RKO (cell line): ENCODE results near the gene SULT4A1.
"Not testable (repeated sequence)": the region's sequence is repeated elsewhere in the genome, so short reads cannot be mapped to it uniquely, and the experiment has no call there.

ENCODE experiments used
- DNase-seq: peaks from one replicate; pipeline ENCODE4 v3.0.0-alpha.2; 2016; ENCODE audit warnings: low spot score

The SULT4A1 gene

DNA sequence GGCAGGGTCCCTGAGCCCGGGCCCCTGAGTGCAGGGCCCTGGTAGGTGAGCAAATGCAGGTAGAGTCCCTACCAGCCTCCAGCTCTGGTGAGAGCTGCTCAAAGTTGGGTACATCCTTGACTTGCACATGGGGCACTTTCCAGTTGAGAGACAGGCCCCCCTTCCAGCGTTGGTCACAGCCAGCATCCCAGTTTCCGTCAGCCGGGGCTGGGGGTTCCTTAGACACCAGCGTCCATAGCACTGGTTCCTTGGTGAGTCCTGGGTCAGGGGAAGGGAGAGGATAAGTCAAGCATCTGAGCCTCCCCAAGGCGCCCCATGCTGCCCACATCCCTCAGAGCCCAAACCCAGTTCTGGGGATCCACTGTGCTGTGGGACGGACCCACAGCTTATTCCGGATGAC lies 23.9 kb upstream of the SULT4A1 start:
- no peak for DNase-seq

DNA sequence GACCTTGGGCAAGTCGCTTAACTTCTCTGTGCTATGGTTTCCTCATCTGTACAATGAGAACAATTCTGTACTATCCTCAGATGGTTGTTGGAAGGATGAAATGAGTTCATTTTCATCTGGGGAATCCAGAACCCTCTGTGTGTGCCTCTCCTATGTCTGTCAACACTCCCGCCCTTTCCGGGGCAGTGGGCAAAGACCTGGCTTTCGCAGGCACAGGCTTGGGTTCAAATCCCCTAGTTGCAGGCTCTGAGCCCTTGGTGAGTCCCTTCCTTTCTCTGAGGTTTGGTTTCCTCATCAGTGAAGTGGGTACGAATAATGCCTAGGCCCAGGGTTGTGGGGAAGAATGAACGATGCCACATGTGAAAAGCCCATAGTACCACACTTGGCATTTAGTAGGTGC lies 23.5 kb upstream of the SULT4A1 start:
- no peak for DNase-seq

DNA sequence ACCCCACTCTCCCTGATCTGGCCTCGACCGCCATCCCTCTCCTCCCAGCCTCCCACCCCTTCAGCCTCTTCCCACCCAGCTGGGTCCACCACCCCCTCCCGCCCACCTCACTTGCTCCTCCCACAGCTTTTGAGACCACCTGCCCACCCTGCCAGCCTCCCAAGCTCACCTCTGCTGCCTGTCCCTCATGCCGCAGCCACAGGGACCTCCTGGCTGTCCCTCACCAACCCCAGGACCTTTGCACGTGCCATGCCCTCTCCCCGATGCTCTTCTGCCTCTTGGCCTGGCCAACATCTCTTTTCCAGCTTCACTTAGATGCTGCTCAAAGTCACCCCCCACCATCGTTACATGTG lies 23.0 kb upstream of the SULT4A1 start:
- DNase-seq: no peak

DNA sequence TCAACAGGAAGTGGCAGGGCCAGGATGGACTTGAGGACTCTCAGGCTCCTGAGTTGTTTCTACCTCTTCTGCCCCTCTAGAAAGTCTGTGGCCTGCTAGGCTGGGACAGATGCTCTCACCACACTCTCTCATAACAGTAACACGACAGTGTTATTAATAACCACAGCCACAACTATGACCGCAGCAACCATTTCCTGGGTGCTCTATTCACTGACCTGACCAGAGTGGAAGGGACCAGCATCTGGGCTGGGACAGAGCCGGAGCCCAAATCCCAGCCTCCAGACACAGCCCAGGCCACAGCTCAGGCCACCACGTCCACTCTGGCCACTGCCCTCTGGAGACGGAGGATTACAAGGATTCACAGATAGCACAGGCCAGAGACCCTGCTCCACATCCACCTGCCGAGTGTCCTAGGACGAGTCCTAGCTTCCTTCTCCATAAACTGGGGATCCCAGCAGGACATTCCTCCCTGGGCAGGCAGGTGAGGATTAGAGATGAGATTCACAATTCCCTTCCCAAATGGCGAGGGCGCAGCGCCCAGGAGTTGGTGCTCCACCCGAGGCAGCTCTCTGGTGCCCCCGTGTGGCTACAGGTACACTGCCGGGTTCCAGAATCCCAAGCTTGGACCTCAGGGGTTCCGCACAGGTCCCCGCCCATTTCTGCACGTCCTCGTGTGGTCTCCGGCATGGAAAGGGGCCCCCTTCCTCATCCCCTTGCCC lies 22.4 kb upstream of the SULT4A1 start:
- DNase-seq: peak; percentile 50

DNA sequence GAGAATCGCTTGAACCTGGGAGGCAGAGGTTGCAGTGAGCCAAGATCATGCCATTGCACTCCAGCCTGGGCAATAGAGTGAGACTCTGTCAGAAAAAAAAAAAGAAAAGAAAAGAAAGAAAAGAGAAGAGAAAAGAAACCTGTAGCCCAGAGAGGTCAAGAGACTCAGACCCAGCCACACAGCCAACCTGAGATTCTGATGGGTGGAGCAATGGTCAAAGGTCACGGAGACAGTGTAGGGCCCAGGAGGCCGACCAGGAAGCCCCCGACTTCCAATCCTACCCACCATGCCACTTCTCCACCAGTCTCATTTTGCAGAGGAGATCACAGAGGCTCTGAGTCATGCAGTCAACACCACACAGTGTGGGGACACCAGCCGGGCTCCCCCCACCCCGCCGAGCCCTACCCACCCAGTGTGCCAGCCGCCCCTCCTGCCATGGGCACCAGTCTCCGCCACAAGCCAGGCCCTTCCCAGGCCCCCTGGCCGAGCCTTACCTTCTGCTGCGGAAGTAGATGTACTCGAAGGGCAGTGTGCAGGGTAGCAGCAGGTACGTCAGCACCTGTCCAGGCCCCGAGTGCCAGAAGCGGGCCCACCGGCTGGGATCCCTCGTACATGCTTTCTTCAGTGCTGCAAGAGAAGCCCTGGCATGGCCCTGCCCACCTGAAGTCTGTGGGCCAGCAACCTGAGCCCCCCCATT lies 21.6 kb upstream of the SULT4A1 start:
- DNase-seq: no peak

DNA sequence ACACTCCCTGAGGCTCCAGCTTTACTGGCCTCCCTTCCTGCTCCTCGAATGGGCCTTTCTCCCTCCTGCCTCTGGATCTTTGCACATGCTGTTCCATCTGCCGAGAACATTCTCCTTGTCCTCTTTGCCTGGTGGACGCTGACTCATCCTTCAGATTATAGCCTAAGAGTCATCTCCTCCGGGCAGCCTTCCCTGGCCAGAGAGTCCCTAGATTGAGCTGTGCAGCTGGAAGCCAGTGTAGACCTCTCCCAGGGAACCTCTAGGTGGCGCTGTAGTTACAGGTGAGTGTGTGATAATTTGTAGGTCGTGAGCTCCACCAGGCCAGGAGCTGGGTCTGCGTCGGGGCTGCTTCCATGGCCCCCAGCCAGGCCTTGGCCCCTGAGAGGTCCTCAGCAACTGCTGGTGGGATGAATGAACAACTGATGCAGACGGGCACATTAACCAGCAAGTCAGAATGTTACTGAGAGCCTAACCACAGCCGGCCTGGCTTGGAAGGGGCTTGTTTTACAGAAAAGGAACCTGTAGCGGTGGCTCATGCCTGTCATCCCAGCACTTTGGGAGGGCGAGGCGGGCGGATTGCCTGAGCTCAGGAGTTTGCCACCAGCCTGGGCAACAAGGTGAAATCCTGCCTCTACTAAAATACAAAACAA lies 20.8 kb upstream of the SULT4A1 start:
- DNase-seq: peak; percentile 81

DNA sequence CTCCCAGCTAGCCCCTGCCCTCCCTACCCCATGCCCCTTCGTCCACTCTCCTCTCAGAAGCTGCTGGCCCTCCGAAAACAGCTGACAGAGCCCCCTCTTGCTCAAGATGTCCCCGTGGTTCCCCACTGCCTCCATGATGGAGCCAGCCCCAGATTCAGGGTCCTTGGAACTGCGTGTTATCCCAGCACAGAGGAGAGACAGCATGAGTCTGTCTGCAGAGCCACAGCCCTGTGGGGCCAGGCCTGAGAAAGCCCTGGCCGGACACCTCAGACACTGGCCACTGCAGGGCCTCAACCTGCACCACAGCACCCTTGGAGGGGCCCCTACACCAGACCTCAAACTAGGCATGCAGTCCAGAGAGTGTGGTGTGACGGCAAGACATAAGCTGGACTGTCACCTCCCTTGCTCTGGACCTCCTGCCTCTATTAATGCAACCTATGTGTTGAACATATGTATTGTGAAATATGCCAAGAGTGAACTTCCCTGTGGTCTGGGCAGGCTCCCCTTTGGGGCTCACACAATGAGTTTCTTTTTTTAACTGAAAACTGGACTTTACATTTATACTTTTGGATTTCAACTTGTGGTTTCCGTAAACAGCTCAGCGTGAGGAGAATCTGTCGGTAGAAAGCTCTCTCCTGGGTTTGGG lies 19.9 kb upstream of the SULT4A1 start:
- DNase-seq: no peak

DNA sequence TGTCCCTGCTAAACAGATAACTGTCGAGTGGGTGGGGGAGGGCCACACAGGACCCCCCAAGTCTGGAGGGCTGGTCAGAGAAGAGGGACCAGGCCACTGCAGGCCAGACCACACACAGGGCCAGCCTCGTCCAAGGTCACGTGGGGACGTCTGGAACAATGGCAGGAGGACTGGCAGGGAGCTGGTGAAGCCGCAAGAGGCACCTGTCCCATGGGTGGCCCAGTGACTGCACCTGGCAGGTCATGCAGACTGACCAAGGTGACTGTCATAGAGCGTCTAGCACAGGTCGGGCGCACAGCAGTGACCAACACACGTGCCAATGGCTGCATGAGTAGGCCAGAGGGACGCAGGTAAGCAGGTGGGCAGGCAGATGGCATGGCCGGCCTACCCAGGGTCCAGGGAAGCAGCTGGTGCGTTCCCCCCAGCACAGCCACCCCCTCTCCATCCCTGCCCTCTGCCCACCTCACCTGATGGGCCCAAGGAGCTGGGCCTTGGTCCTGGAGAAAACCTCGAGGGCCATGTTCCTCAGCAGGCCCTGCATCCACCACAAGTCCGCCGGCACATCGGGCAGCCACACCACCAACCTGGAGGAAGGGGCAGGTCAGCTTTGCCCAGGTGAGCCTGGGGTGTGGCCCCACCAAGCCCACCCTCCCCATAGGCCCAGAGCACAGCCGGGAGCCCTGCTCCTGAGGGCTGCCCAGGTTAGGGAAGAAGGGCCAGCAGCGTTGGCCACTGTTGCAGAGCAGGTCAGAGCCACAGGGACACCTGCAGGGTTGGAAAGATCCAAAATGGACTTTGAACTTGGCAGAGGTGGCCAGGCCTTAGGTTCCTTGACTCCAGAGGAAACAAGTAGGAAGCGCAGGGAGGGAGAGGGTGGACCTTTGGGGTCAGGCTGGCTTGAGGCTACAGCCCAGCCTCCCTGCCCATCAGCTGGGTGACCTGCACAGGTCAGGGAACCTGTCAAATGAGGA lies 19.1 kb upstream of the SULT4A1 start:
- no peak for DNase-seq

DNA sequence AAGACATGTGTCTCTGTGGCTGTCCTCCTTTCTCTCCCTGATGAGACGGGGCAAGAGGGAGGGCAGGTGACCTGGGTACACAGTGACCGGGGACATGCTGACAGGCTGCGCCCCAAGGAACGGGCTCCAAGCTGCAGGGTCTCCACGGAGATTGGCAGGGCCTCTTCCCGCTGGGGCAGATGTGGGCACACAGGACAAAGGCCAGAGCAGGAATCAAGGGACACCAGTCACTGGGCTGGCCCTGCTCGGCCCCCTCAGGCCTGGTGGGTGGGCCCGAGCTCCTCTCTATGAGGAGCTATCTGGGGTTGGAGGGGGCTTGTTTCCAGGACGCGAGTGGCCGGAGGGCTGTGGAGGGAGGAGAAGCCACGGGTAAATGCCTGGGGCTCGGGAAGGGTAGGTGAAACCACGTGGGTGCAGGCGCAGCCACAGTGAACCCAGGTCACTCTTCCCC lies 18.3 kb upstream of the SULT4A1 start:
- no peak for DNase-seq

DNA sequence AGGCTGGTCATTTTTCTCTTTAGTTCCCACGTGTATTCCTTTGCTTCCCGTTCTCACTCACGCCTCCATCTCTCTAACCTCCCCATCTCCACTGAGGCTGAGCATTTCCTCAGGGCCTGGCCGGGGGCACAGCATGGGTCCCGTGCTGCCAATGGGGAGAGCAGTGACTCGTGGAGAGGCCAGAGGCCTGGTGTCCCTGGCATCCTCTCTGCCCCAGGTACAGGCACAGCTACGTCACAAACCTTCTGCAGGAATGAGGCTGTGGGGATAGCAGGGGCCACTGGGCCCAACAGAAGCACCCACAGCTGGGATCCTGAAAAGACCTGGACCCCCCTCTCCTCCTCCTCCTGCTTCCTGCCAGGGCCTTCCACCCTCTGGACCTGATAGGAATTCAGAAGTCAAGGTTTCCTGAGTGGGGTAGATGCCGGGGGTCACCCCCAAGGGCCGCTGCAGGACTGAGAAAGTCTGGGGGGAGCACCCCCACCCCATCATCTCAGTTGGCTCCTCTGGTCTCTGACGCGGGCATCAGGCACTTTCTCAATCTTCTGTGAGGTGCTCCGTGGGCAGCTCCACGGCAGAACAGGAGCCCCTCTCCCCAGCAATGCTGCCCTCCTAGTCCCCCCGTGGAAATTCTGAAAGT lies 17.7 kb upstream of the SULT4A1 start:
- DNase-seq: no peak

DNA sequence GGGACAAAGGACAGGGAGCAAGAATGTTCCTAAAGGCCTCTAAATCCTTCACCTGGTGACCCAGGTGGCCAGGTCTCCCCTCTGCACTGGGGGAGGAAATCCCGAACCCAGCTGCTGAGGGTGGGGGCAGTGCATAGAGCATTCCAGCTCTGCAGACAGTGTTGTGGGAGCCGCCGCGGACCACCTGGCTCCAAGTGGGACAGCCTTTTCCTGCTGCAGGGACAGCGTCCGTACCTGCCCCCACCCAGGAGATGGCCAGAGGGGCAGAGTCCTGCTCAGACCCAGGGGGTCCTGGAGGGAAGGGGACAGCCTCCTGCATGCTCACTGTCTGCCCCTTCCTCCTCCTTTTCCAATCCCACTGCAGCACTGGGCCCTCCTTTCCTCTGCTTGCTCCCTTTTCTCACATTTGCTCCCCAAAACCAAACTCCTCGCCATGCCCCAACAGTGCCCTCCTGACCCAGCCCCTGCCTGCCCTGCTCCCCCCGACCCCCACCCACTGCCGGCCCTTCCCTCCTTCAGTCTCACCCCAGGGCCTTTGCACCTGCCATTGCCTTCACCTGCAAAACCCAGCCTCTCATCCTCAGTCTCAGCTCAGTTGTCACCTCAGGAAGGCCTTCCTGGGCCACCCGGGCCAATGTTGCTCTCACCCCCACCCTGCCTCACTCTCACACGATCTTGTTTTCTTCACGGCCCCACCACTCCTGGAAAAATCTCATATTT lies 16.7 kb upstream of the SULT4A1 start:
- no peak for DNase-seq

DNA sequence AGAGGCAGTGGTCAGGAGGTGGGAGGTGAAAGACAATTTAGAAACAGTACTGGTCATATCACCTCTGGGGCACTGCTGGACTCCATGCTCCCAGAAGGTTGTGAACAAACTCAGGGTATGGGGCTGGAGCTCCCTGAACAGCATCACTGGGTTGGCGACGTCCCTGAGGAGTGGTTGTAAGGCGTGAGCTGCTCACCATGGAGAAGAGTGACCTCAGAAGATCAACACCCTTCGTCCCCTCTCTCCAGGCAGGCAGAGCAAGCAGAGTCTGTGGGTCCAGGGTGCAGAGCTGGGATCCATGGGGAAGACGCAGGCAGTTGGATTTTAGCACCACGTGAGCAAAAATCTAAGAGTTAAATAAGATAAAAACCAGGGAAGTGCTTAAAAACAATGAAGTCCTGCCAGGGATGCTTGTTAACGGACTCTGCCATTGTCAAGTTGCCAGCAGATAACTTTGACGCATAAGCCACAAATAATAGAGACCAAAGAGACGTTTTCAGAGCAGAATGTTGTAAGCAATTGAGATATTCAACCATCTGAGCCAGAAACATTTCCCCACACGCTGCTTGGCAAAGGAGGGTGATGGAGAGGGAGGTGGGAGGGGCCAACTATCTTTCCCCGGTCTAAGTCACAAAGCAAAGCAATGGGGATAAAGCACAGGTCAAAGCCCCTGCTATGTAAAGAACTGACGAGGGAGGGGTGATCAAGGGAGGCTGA lies 15.9 kb upstream of the SULT4A1 start:
- no peak for DNase-seq

DNA sequence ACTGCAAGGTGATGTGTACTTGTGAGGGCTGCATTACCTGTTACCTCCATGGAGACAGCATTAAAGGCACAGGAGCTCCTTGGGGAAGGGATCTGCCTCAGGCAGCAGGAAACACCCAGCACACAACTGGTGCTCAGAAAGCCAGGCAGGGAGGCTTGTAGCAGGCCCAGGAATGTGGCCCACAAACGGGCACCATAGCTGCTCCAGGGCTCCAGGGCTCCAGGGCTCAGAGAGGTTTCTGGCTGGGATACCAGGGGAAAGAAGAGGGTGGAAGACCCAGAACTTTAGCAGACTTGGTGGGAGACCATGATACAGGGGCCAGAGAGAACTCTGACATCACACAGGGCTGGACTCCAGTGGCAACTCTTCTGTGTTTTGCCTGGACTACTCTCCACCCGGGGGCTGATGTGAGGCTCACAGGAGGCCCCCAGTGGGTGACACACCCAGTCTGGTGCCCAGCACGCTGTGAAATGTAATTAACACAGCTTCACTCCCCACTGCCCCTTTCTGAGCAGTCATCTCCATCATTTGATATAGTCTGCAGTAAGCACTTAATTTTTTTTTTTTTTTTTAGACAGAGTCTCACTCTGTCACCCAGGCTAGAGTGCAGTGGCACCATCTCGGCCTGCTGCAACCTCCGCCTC lies 14.7 kb upstream of the SULT4A1 start:
- no peak for DNase-seq

DNA sequence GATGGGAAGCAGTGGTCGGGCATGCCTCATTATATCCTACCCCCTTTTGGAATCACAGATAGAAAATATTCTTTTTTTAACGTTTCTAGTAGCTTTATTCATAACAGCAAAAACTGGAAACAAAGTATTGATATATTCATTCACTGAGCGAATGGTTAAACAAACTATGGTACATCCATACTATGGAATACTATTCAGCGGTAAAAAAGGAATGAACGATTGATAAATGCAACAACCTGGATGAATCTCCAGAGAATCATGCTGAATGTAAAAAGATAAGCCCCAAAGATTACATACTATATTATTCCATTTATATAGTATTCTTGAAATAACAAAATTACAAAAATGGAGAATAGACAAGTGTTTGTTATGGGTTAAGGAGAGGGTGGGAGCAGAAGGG lies 7.5 kb upstream of the SULT4A1 start:
- DNase-seq: no peak

DNA sequence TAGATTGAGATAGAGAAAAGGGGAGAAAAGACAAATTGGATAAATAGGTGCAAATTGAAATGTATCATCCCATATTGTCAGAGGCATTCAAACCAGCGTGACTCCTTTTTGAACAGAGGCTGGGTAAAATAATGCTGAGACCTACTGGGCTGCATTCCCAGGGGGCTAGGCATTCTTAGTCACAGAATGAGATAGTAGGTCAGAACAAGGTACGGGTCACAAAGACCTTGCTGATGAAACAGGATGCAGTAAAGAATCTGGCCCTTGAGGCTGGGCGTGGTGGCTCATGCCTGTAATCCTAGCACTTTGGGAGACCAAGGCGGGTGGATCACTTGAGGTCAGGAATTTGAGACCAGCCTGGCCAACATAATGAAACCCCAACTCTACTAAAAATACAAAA lies 6.7 kb upstream of the SULT4A1 start:
- DNase-seq: not testable (repeated sequence)

DNA sequence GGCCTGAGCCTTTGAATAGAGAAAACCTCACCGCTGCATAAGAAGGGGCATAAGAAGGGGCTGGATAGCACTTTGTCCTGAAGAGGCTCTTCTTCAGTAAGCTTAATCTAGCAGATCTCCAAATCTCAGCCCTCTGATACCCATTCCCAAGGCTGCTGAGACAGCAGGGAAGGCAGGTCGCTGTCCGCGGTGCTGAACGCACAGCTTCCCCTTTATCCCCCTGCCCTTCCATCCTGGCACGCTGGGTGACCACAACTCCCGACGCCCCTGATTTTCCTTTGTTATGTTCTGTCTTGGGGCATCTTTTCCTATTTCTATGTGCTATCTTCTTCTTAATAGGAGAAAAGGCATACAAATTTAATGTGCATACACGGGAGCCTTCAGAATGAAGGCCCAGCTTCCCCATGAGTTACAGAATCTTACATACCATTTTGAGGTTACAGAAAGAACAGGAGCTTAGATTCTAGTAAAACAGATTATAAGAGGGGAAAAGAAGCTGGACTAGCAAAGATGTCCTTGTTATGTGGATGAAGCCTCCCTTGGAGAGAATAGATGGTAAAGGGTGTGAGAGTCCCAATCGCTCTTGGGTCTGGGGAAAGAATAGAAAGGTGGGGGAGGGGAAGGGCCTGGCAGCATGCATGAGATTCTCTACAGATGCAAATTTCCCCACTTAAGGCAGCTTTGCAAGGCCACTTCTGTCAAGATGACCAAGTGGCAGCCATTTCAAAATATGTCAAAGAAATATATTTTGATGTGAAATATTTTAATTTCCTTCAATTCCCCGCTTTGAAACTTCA lies 5.7 kb upstream of the SULT4A1 start:
- DNase-seq: peak; percentile 56

DNA sequence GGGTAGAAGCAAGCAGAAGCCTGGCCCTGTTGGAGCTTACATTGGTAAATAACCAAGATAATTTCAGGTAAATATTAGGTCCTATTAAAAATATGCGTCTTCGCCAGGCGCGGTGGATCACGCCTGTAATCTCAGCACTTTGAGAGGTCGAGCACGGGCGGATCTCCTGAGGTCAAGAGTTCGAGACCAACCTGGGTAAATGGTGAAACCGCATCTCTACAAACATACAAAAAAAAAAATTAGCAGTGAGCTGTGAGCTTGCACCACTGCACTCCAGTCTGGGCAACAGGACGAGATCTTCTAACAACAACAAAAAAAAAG lies 529 bp upstream of the SULT4A1 start:
- no peak for DNase-seq

DNA sequence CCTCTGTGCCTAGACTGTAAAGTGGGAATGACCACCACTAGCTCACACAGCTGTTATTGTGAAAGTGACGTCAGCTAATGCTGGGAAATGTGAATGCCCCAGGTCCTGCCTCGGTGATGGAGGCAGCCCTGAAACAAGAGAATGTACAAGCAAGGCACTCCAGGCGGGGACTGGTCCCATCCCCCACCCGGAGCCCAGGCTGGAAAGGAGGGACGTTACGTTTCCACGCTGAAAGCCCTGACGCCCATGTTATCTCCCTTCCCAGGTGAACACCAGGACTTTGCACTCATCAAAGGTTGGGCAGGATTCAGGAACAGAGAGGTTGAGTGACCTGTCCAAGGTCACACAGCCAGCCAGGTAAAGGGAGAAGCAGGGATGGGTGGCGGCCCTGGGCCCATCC lies 784 bp downstream of the SULT4A1 start:
- no peak for DNase-seq

DNA sequence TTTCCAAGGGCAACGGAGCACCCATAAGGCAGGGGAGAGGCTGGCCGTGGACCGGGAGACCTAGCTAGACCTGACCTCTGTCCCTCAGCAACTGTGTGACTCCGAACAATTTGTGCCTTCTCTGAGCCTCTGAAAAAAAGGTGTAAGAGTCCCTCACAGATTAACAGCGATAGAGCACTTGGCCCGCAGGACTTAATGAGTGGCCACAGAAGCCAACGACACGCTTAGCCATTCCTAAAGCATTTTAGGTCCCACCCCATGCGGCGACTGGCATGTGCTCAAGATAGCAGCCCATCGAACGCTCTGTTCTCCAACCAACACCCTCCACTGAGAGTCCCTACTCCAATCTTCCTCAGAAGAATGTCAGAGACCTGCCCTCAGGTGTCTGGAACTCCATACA lies 1.5 kb downstream of the SULT4A1 start:
- DNase-seq: no peak
